ENCODE results near the gene FOXQ1. TPM values are rescaled to one million over a fixed set of nuclear protein-coding genes. Genes with fewer than 3 reads are reported as not detected.

Gene FOXQ1
- total RNA-seq: 10 to 100 TPM in 1 of 2 donors, 1 to 10 TPM in 1; 4.9 to 17.4 TPM

GRCh38 chr6:1311400-1312202 is at the start of gene FOXQ1:
FOXQ1 (plus strand) TSS chr6:1312098; CDS start chr6:1312705, 607 bp downstream.
- intact Hi-C loops (cut with DNase I): no loop called here
- peak; percentile 78 to 95 (median 86) for DNase-seq
- H3K36me3 ChIP-seq (replicated peaks in 1 of 2; ENCODE audit: insufficient read depth in 1 of 2, low read depth in 2 of 2): no peaks in the 10 kb centered on the region
- TF ChIP-seq CTCF (IDR thresholded peaks at IDR 0.05) (no peak), POLR2A (IDR thresholded peaks at IDR 0.05) (peak; percentile 83 to 99 (median 88))
- peaks cover 0 to 4% of the 10 kb centered on the region in 2 donors for H3K27me3 ChIP-seq
- WGBS, 2 donors: 0 to 1% methylated on average over 21 to 74 of the region's 75 CpGs
- peak; percentile 75 for ATAC-seq
- peaks cover 34% of the 10 kb centered on the region for H3K4me1 ChIP-seq
- H3K4me3 ChIP-seq: peak within 1 kb of the TSS; percentile 11 to 14
- peak within 1 kb of the TSS; percentile 56 to 87 (median 83) for H3K27ac ChIP-seq
- no peaks in the 10 kb centered on the region for H3K9me3 ChIP-seq

GRCh38 chr6:1262704-1263038 is 49.2 kb upstream of the FOXQ1 start:
- Histone ChIP-seq H3K27ac (no peak overlapping the region), H3K9me3 (no peaks in the 10 kb centered on the region), H3K27me3 (no peaks in the 10 kb centered on the region), H3K4me3 (no peak overlapping the region), H3K4me1 (no peaks in the 10 kb centered on the region), H3K36me3 (replicated peaks in 1 of 2; ENCODE audit: insufficient read depth in 1 of 2, low read depth in 2 of 2) (no peaks in the 10 kb centered on the region)
- intact Hi-C loops (cut with DNase I): no loop called here
- 84 to 87% methylated on average over 5 to 6 of the region's 6 CpGs for WGBS, 2 donors
- ATAC-seq (no peak), DNase-seq (no peak)
- TF ChIP-seq POLR2A (IDR thresholded peaks at IDR 0.05) (no peak), CTCF (IDR thresholded peaks at IDR 0.05) (no peak)

GRCh38 chr6:1263039-1263849 is 48.7 kb upstream of the FOXQ1 start:
- H3K4me1 ChIP-seq: no peaks in the 10 kb centered on the region
- intact Hi-C loops (cut with DNase I): no loop called here
- H3K4me3 ChIP-seq: no peak overlapping the region
- no peak for ATAC-seq
- no peaks in the 10 kb centered on the region for H3K9me3 ChIP-seq
- H3K27me3 ChIP-seq: no peaks in the 10 kb centered on the region
- H3K36me3 ChIP-seq (replicated peaks in 1 of 2; ENCODE audit: insufficient read depth in 1 of 2, low read depth in 2 of 2): no peaks in the 10 kb centered on the region
- 76 to 80% methylated on average over 8 to 12 of the region's 12 CpGs for WGBS, 2 donors
- no peak overlapping the region for H3K27ac ChIP-seq
- DNase-seq: peak in 1 of 4 donors; percentile 19
- TF ChIP-seq POLR2A (IDR thresholded peaks at IDR 0.05) (no peak), CTCF (IDR thresholded peaks at IDR 0.05) (peak in 3 of 7 experiments; percentile 7 to 18 (median 18))

GRCh38 chr6:1263850-1264377 is 48.0 kb upstream of the FOXQ1 start:
- no peak overlapping the region for H3K4me3 ChIP-seq
- H3K27ac ChIP-seq: no peak overlapping the region
- no peaks in the 10 kb centered on the region for H3K27me3 ChIP-seq
- intact Hi-C loops (cut with DNase I): no loop called here
- H3K9me3 ChIP-seq: no peaks in the 10 kb centered on the region
- no peaks in the 10 kb centered on the region for H3K36me3 ChIP-seq (replicated peaks in 1 of 2; ENCODE audit: insufficient read depth in 1 of 2, low read depth in 2 of 2)
- no peaks in the 10 kb centered on the region for H3K4me1 ChIP-seq
- no peak for ATAC-seq
- 67 to 74% methylated on average over 10 of the region's 10 CpGs for WGBS, 2 donors
- no peak for TF ChIP-seq POLR2A (IDR thresholded peaks at IDR 0.05)
- no peak for TF ChIP-seq CTCF (IDR thresholded peaks at IDR 0.05)
- DNase-seq: no peak
